GM18508 (cell line): ENCODE measurements around the gene TMEM213.

Source experiments
- ATAC-seq: cut with Tn5 transposase; IDR thresholded peaks from one replicate; pipeline ENCODE4 v1.9.1; 2021; ENCODE audit warnings: moderate number of reproducible peaks; ENCODE audit not compliant: insufficient read depth, unreplicated experiment

The TMEM213 gene

GRCh38 chr7:138835087-138835486 is 37.3 kb downstream of the TMEM213 start:
- no peak for ATAC-seq

- no peak for ATAC-seq
Measured at GRCh38 chr7:138837627-138838026, 39.8 kb downstream of the TMEM213 start.

GRCh38 chr7:138838166-138838565 is 40.4 kb downstream of the TMEM213 start:
- ATAC-seq: no peak

GRCh38 chr7:138842111-138842510 is 44.3 kb downstream of the TMEM213 start:
- ATAC-seq: no peak

GRCh38 chr7:138843632-138844580 is 46.1 kb downstream of the TMEM213 start:
- no peak for ATAC-seq

- no peak for ATAC-seq
Measured at GRCh38 chr7:138845711-138846110, 47.9 kb downstream of the TMEM213 start.

GRCh38 chr7:138848056-138848980 is 50.5 kb downstream of the TMEM213 start:
- ATAC-seq: no peak

GRCh38 chr7:138849701-138850100 is 51.9 kb downstream of the TMEM213 start:
- no peak for ATAC-seq

GRCh38 chr7:138852469-138852868 is 54.7 kb downstream of the TMEM213 start:
- no peak for ATAC-seq

GRCh38 chr7:138853448-138853847 is 55.7 kb downstream of the TMEM213 start:
- ATAC-seq: no peak

GRCh38 chr7:138854115-138854645 is 56.4 kb downstream of the TMEM213 start:
- ATAC-seq: no peak

GRCh38 chr7:138857728-138858127 is 59.9 kb downstream of the TMEM213 start:
- ATAC-seq: no peak

GRCh38 chr7:138861051-138861450 is 63.3 kb downstream of the TMEM213 start:
- ATAC-seq: no peak

GRCh38 chr7:138863931-138864330 is 66.1 kb downstream of the TMEM213 start:
- ATAC-seq: no peak

- no peak for ATAC-seq
Measured at GRCh38 chr7:138864667-138865066, 66.9 kb downstream of the TMEM213 start.

- no peak for ATAC-seq
Measured at GRCh38 chr7:138865843-138866242, 68.0 kb downstream of the TMEM213 start.

GRCh38 chr7:138866353-138866752 is 68.6 kb downstream of the TMEM213 start:
- no peak for ATAC-seq

- ATAC-seq: no peak
Measured at GRCh38 chr7:138867744-138868143, 70.0 kb downstream of the TMEM213 start.

- no peak for ATAC-seq
Measured at GRCh38 chr7:138868711-138869110, 70.9 kb downstream of the TMEM213 start.

GRCh38 chr7:138869353-138869752 is 71.6 kb downstream of the TMEM213 start:
- no peak for ATAC-seq
